ENCODE measurements around the gene ALKBH6. TPM values are rescaled to one million over a fixed set of nuclear protein-coding genes. Genes with fewer than 3 reads are reported as not detected.

ALKBH6 gene
- total RNA-seq, 1 experiment from 2014 or later: 32.5 TPM

DNA sequence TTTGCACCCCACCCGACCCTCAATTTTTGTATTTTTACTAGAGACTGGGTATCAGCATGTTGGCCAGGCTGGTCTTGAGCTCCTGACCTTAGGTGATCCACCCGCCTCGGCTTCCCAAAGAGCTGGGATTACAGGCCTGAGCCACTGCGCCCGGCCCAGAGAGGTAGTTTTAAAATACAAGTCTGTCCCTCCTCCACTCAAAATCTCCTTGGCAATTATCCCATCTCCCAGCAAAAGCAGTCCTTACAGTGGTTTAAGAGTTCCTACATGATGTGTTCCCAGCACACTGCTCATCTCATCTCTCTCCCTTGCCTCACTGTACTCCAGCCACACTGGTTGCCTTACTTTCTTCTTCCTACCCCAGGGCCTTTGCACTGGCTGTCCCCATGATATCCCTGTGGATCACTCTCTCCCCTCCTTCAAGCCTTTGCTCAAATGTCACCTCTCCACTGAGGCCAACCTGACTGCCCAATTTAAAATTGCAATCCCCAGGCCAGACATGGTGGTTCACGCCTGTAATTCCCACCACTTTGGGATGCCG lies 53.5 kb downstream of the ALKBH6 start:
- Histone ChIP-seq H2BK20ac (ENCODE audit: low read depth, low read length, poor library complexity, severe bottlenecking) (no peak overlapping the region), H2BK5ac (ENCODE audit: insufficient read length, low read length) (no peak overlapping the region), H3K79me1 (ENCODE audit: insufficient read depth, low read depth, low read length, poor library complexity, severe bottlenecking) (no peaks in the 10 kb centered on the region), H2AFZ (ENCODE audit: low read length) (no peak overlapping the region), H2AK5ac (ENCODE audit: insufficient read length, low read length) (no peak overlapping the region), H3K4ac (ENCODE audit: low read depth, low read length) (no peak overlapping the region), H3K27me3 (ENCODE audit: insufficient read depth, low read length) (peaks cover 14% of the 10 kb centered on the region), H3K23ac (ENCODE audit: insufficient read length, low read depth, low read length) (no peak overlapping the region), H3T11ph (ENCODE audit: low read length) (no peak overlapping the region), H4K20me1 (ENCODE audit: control insufficient read depth, insufficient read depth, insufficient read length) (peaks cover 2% of the 10 kb centered on the region), H3K23me2 (ENCODE audit: insufficient read length, low read depth, low read length, poor library complexity, severe bottlenecking) (no peaks in the 10 kb centered on the region), H3K14ac (ENCODE audit: insufficient read depth, low read length) (no peak overlapping the region), H3K27ac (ENCODE audit: insufficient read length, low read depth, low read length) (no peak overlapping the region), H4K91ac (ENCODE audit: insufficient read length, low read depth, low read length) (no peak overlapping the region), H3K56ac (ENCODE audit: insufficient read length, low read depth, low read length) (no peak overlapping the region), H2BK120ac (ENCODE audit: low read depth, low read length, poor library complexity, severe bottlenecking) (no peak overlapping the region), H2BK12ac (ENCODE audit: insufficient read length, low read depth, low read length) (no peak overlapping the region), H3K18ac (ENCODE audit: insufficient read length, low read depth, low read length) (no peak overlapping the region), H4K5ac (ENCODE audit: insufficient read length, low read depth, low read length) (no peak overlapping the region), H3K9ac (ENCODE audit: extremely low read depth, insufficient read length, low read length) (no peak overlapping the region), H2BK15ac (ENCODE audit: low read depth, low read length) (no peak overlapping the region), H3K9me3 (ENCODE audit: control insufficient read depth, low read depth, low read length) (no peaks in the 10 kb centered on the region), H3K4me2 (ENCODE audit: insufficient read depth, insufficient read length, low read length) (no peak overlapping the region), H3K4me1 (ENCODE audit: insufficient read depth, low read length) (no peaks in the 10 kb centered on the region), H3K79me2 (ENCODE audit: insufficient read depth, low read length) (no peaks in the 10 kb centered on the region), H4K8ac (replicated peaks; ENCODE audit: insufficient read length, low read depth, low read length) (no peak overlapping the region)
- H3K9me3 Mint-ChIP-seq: 0 out of 5 replicates have a peak, but pooled peaks cover 0 to 2% of the 10 kb centered on the region in 2 experiments
- DNase-seq: no peak
- no peak overlapping the region; a peak in 2 of 5 replicates for H3K4me3 Mint-ChIP-seq
- TF ChIP-seq, protein P1, sequence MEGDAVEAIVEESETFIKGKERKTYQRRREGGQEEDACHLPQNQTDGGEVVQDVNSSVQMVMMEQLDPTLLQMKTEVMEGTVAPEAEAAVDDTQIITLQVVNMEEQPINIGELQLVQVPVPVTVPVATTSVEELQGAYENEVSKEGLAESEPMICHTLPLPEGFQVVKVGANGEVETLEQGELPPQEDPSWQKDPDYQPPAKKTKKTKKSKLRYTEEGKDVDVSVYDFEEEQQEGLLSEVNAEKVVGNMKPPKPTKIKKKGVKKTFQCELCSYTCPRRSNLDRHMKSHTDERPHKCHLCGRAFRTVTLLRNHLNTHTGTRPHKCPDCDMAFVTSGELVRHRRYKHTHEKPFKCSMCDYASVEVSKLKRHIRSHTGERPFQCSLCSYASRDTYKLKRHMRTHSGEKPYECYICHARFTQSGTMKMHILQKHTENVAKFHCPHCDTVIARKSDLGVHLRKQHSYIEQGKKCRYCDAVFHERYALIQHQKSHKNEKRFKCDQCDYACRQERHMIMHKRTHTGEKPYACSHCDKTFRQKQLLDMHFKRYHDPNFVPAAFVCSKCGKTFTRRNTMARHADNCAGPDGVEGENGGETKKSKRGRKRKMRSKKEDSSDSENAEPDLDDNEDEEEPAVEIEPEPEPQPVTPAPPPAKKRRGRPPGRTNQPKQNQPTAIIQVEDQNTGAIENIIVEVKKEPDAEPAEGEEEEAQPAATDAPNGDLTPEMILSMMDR (conservative IDR thresholded peaks at IDR 0.05): no peak
- H3K4me1 Mint-ChIP-seq: 0 out of 4 replicates have a peak, but pooled peaks cover 0 to 3% of the 10 kb centered on the region in 2 experiments
- WGBS (ENCODE audit: extremely low coverage, insufficient read length, low lambda C conversion rate): no CpG with 5 or more reads among the region's 7 CpGs
- H3K27ac Mint-ChIP-seq: no peak overlapping the region
- H3K27me3 Mint-ChIP-seq (ENCODE audit: low read depth): peaks cover 53% of the 10 kb centered on the region
- H3K36me3 Mint-ChIP-seq (ENCODE audit: insufficient read depth in 1 of 3, low read depth in 3 of 3): no peaks in the 10 kb centered on the region

Data from H9 (cell line).